ENCODE data around the gene STRIT1.

GRCh38 chr3:155271343-155271613 lies 22.2 kb downstream of the STRIT1 start:
- TF ChIP-seq CTCF (conservative IDR thresholded peaks at IDR 0.05; ENCODE audit: low read length) = no peak
- no peak for TF ChIP-seq EZH2phosphoT487 (IDR thresholded peaks at IDR 0.05; ENCODE audit: borderline replicate concordance)

Data from Loucy (cell line).